Endothelial cell (in vitro differentiated cells): Measurements from ENCODE around the gene TEX22. TPM values are rescaled to one million over a fixed set of nuclear protein-coding genes. Genes with fewer than 3 reads are reported as not detected.
A peak's percentile ranks its signal among the peaks of the same experiment; 100 is the strongest.

ENCODE experiments used
- DNase-seq: peaks from one replicate; pipeline ENCODE4 v3.0.0; 2021; ENCODE audit warnings: low spot score
- H3K27ac Mint-ChIP-seq: one replicate; pipeline ENCODE4 v1.8.0; 2021; ENCODE audit warnings: mixed read lengths, inconsistent platforms; ENCODE audit not compliant: unreplicated experiment
- H3K27me3 Mint-ChIP-seq: one replicate; pipeline ENCODE4 v1.8.0; 2021; ENCODE audit warnings: mild to moderate bottlenecking, moderate library complexity, mixed read lengths, inconsistent platforms; ENCODE audit not compliant: unreplicated experiment
- H3K36me3 Mint-ChIP-seq: one replicate; pipeline ENCODE4 v1.8.0; 2021; ENCODE audit warnings: mild to moderate bottlenecking, low read depth, mixed read lengths, inconsistent platforms; ENCODE audit not compliant: unreplicated experiment
- H3K4me1 Mint-ChIP-seq: one replicate; pipeline ENCODE4 v1.8.0; 2021; ENCODE audit warnings: mild to moderate bottlenecking, mixed read lengths, inconsistent platforms; ENCODE audit not compliant: unreplicated experiment
- H3K4me3 Mint-ChIP-seq: one replicate; pipeline ENCODE4 v1.8.0; 2021; ENCODE audit warnings: mild to moderate bottlenecking, mixed read lengths, inconsistent platforms; ENCODE audit not compliant: unreplicated experiment
- H3K9me3 Mint-ChIP-seq: one replicate; pipeline ENCODE4 v1.8.0; 2021; ENCODE audit warnings: mixed read lengths, inconsistent platforms; ENCODE audit not compliant: unreplicated experiment
- CTCF ChIP-seq: fragments of 200-600 bp; sonication (generic); IDR thresholded peaks from one replicate; pipeline ENCODE4 v1.5.0; 2021; ENCODE audit warnings: antibody characterized with exemption; ENCODE audit not compliant: unreplicated experiment
- total RNA-seq: library from RNA; stranded (reverse); fragmentation: NEBNext Ultra II Directional; extraction: Animal tissue kit (Norgen Biotek cat#: 25700); gene quantifications from one replicate; pipeline ENCODE4 v1.2.1, GENCODE V29; 2021; ENCODE audit not compliant: unreplicated experiment

Gene TEX22
- total RNA-seq, 1 donor from 2014 or later: 1.1 TPM

GRCh38 chr14:105394714-105395537, 3.4 kb upstream of the TEX22 start:
- peaks cover 2% of the 10 kb centered on the region for H3K4me1 Mint-ChIP-seq
- H3K27ac Mint-ChIP-seq: no peak overlapping the region
- no peaks in the 10 kb centered on the region for H3K9me3 Mint-ChIP-seq
- no peak for TF ChIP-seq CTCF
- H3K36me3 Mint-ChIP-seq: peaks cover 3% of the 10 kb centered on the region
- no peak overlapping the region for H3K4me3 Mint-ChIP-seq
- DNase-seq: no peak
- peaks cover 17% of the 10 kb centered on the region for H3K27me3 Mint-ChIP-seq

GRCh38 chr14:105395538-105395854, 2.8 kb upstream of the TEX22 start:
- no peak for TF ChIP-seq CTCF
- H3K4me3 Mint-ChIP-seq: no peak overlapping the region
- H3K27me3 Mint-ChIP-seq: peaks cover 16% of the 10 kb centered on the region
- DNase-seq: no peak
- no peaks in the 10 kb centered on the region for H3K9me3 Mint-ChIP-seq
- H3K4me1 Mint-ChIP-seq: peaks cover 2% of the 10 kb centered on the region
- peaks cover 7% of the 10 kb centered on the region for H3K36me3 Mint-ChIP-seq
- H3K27ac Mint-ChIP-seq: no peak overlapping the region

DNA sequence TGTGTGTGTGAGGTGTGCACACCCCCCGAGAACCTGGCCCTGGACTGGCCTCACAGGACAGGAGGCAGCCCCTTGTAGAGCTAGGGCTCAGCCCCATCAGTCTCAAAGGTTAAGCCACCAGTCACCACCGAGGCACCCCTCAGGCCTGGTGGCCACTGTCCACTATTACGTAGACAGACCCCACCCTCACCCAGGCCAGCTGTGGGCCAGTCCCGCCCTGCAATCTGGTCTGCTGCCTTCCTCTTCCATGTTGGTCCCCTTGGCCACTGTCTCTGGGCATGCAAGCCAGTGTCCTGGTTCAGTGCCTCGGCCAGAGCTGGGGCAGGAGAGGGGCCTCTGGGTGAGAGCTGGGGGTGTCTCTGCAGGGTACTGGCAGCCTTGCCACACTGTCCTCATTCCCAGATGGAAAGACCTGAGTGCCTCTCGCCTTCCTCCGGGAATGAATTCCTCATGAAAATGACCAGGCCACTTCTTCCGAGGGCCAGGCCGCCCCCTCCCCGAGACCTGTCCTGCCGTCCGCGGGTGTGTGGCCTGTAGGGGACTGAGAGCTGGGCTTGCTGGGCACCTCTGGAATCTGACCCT, 897 bp upstream of the TEX22 start:
- peak overlapping the region; percentile 85 for H3K4me3 Mint-ChIP-seq
- no peaks in the 10 kb centered on the region for H3K9me3 Mint-ChIP-seq
- no peak for TF ChIP-seq CTCF
- peaks cover 18% of the 10 kb centered on the region for H3K27me3 Mint-ChIP-seq
- H3K27ac Mint-ChIP-seq: peak overlapping the region; percentile 89
- peaks cover 2% of the 10 kb centered on the region for H3K4me1 Mint-ChIP-seq
- DNase-seq: no peak
- peaks cover 19% of the 10 kb centered on the region for H3K36me3 Mint-ChIP-seq

DNA sequence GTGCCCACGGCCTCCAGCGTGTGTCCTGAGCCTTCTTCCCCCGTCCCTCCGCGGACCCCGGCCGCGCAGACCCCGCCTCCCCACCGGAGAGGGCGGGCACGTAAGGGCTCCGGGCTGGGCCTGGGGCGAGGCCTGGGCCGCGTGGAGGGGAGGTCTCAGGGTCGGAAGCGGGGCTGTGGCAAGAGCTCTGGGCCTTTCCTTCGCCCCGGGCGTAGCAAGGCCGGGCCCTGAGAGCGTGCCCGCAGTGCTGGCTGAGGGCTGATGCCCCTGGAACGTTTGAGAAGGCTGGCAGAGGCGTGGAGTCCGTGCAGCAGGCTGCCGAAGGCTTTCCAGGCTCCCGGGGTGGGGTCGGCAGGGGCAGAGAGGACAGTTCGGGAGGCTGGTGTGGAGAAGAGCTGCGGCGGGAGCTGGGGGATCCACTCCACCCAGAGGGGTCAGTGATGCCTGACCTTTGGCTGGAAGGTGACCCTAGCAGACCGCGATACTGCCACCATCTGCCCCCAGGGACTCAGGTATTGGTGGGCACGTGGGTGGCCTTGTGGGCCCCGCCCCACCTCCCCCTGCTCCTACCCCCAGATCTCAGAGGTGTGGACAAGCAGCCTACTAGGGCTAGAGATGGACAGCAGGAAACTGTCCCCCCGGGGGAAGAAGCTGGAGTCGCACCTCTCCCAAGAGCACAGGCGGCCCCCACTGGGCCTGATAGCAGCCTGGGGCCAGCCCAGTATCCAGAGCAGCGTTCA, 558 bp downstream of the TEX22 start:
- Mint-ChIP-seq H3K27me3 (peaks cover 12% of the 10 kb centered on the region), H3K4me3 (peak overlapping the region; percentile 65), H3K27ac (peak overlapping the region; percentile 13), H3K9me3 (no peaks in the 10 kb centered on the region), H3K4me1 (peaks cover 2% of the 10 kb centered on the region), H3K36me3 (peaks cover 19% of the 10 kb centered on the region)
- TF ChIP-seq CTCF: no peak
- peak; percentile 65 for DNase-seq

GRCh38 chr14:105399466-105399775, 1.1 kb downstream of the TEX22 start:
- Mint-ChIP-seq H3K27ac (no peak overlapping the region), H3K36me3 (peaks cover 18% of the 10 kb centered on the region), H3K4me3 (peak overlapping the region; percentile 51), H3K9me3 (no peaks in the 10 kb centered on the region), H3K4me1 (peaks cover 2% of the 10 kb centered on the region), H3K27me3 (peaks cover 13% of the 10 kb centered on the region)
- no peak for DNase-seq
- no peak for TF ChIP-seq CTCF
